Limb (tissue), 2 donors: ENCODE measurements around the gene PDGFB.
A peak's percentile ranks its signal among the peaks of the same experiment; 100 is the strongest.

Experiments used
- DNase-seq, 2 donors: peaks; one replicate each; pipeline ENCODE4 v3.0.0-alpha.2; 2016; ENCODE audit errors: extremely low spot score in 2 of 2

Gene PDGFB

GRCh38 chr22:39240831-39241793 is 3.7 kb downstream of the PDGFB start:
- peak in 1 of 2 donors; percentile 55 for DNase-seq

- DNase-seq, result peak in 1 of 2 donors; percentile 55
Observed at GRCh38 chr22:39239561-39240423, 5.0 kb downstream of the PDGFB start.

- DNase-seq, result no peak
Observed at GRCh38 chr22:39238966-39239505, 5.7 kb downstream of the PDGFB start.

GRCh38 chr22:39238561-39238960 is 6.2 kb downstream of the PDGFB start:
- DNase-seq, result no peak

GRCh38 chr22:39238101-39238466 is 6.7 kb downstream of the PDGFB start:
- DNase-seq, result no peak

GRCh38 chr22:39237318-39238100 is 7.3 kb downstream of the PDGFB start:
- no peak for DNase-seq

- no peak for DNase-seq
Observed at GRCh38 chr22:39236321-39237317, 8.2 kb downstream of the PDGFB start.

- no peak for DNase-seq
Observed at GRCh38 chr22:39234867-39235687, 9.7 kb downstream of the PDGFB start.

GRCh38 chr22:39234472-39234787 is 10.4 kb downstream of the PDGFB start:
- DNase-seq, result no peak

GRCh38 chr22:39233710-39234471 is 10.9 kb downstream of the PDGFB start:
- peak in 1 of 2 donors; percentile 32 for DNase-seq

GRCh38 chr22:39232806-39233709 is 11.7 kb downstream of the PDGFB start:
- no peak for DNase-seq

- no peak for DNase-seq
Observed at GRCh38 chr22:39232246-39232645, 12.5 kb downstream of the PDGFB start.

GRCh38 chr22:39231197-39231950 is 13.4 kb downstream of the PDGFB start:
- DNase-seq, result no peak

- DNase-seq, result no peak
Observed at GRCh38 chr22:39230261-39231196, 14.3 kb downstream of the PDGFB start.

- no peak for DNase-seq
Observed at GRCh38 chr22:39229688-39230260, 15.0 kb downstream of the PDGFB start.
